ENCODE results near the gene TCEA3. TPM values are rescaled to one million over a fixed set of nuclear protein-coding genes. Genes with fewer than 3 reads are reported as not detected.
A peak's percentile ranks its signal among the peaks of the same experiment; 100 is the strongest.
"Not testable (repeated sequence)": the region's sequence is repeated elsewhere in the genome, so short reads cannot be mapped to it uniquely, and the experiment has no call there.

TCEA3 gene
- total and polyA plus RNA-seq, 8 donors: 70.8 to 143 (median 116) TPM

DNA sequence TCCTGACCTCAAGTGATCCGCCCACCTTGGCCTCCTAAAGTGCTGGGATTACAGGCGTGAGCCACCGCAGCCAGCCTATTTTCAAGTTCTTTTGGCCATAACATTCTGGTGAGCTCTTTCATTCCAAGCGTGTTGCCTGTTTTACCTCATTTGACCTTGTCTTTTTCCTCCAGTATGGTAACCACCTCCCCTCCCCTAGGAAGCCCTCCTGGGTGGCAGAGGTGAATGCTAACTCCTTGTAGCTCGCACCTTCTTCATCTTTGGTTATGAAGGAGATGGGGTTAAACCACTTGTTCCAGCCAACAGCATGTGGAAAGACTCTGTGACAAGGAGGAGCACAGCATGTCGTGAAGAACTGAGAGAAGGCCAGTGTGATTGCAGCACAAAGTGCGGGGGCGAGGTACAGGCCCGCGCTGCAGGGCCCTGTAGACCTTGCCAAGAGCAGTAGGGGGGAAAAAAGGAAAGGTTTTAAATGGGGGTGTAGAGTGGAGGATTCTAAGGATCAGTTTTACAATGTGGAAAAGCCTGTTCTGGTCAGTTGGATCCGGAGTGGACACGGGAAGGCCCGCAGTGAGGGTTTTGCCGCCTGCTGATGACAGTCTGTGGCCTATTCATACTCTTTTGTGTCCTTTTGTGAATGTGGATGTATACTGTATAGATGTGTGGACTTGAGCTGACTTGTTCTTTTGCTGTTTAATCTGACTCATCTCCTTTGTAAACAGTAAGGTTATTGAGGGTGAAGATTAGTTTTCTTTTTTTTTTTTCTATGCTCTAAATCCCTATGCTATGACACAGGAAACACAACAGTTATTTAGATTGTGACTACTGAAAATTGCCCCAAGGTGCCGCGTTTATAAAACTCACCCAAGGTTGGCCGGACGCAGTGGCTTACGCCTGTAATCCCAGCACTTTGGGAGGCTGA, 47.4 kb downstream of the TCEA3 start:
- intact Hi-C loops (cut with DNase I): no loop called here
- FAIRE-seq: no peak
- WGBS, 2 donors: 85 to 89% methylated on average over 19 of the region's 19 CpGs
- Histone ChIP-seq H3K27ac (peak overlapping the region in 1 of 4 donors; percentile 48), H3K4me1 (no peaks in the 10 kb centered on the region), H3K9me3 (no peaks in the 10 kb centered on the region), H3K4me3 (no peak overlapping the region), H3K36me3 (peaks cover 0 to 13% (median 0%) of the 10 kb centered on the region in 3 donors), H3K27me3 (no peaks in the 10 kb centered on the region)
- ATAC-seq: peak; percentile 18 to 69 (median 54)
- TF ChIP-seq, protein P1, sequence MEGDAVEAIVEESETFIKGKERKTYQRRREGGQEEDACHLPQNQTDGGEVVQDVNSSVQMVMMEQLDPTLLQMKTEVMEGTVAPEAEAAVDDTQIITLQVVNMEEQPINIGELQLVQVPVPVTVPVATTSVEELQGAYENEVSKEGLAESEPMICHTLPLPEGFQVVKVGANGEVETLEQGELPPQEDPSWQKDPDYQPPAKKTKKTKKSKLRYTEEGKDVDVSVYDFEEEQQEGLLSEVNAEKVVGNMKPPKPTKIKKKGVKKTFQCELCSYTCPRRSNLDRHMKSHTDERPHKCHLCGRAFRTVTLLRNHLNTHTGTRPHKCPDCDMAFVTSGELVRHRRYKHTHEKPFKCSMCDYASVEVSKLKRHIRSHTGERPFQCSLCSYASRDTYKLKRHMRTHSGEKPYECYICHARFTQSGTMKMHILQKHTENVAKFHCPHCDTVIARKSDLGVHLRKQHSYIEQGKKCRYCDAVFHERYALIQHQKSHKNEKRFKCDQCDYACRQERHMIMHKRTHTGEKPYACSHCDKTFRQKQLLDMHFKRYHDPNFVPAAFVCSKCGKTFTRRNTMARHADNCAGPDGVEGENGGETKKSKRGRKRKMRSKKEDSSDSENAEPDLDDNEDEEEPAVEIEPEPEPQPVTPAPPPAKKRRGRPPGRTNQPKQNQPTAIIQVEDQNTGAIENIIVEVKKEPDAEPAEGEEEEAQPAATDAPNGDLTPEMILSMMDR (IDR thresholded peaks at IDR 0.05): no peak
- DNase-seq: peak in 1 of 6 donors; percentile 43

DNA sequence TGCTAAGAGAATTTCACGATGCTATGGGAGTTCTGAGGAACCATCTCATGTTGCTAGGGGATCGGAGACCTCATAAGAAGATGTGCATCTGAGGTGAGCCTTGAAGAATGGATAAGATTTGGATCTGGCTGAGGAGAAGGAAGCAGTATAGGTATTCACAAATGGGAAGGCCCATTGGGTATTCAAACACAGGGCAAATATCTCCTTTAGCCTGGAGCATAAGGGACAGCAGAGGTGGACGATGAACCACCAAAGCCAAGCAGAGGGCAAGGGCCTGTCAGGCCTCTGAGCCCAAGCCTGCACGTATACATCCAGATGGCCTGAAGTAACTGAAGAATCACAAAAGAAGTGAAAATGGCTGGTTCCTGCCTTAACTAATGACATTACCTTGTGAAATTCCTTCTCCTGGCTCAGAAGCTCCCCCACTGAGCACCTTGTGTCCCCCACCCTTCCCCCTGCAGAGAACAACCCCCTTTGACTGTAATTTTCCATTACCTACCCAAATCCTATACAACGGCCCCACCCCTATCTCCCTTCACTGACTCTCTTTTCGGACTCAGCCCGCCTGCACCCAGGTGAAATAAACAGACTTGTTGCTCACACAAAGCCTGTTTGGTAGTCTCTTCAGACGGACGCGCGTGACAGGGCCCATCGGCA, 50.3 kb downstream of the TCEA3 start:
- ATAC-seq; FAIRE-seq; H3K9me3 ChIP-seq; H3K27me3 ChIP-seq; H3K4me3 ChIP-seq; H3K27ac ChIP-seq; H3K36me3 ChIP-seq; intact Hi-C loops (cut with DNase I): not testable (repeated sequence)
- peak in 1 of 6 donors; percentile 23 for DNase-seq
- 66 to 77% methylated on average over 12 of the region's 12 CpGs for WGBS, 2 donors
- H3K4me1 ChIP-seq: peaks cover 0 to 18% (median 18%) of the 10 kb centered on the region in 3 donors

DNA sequence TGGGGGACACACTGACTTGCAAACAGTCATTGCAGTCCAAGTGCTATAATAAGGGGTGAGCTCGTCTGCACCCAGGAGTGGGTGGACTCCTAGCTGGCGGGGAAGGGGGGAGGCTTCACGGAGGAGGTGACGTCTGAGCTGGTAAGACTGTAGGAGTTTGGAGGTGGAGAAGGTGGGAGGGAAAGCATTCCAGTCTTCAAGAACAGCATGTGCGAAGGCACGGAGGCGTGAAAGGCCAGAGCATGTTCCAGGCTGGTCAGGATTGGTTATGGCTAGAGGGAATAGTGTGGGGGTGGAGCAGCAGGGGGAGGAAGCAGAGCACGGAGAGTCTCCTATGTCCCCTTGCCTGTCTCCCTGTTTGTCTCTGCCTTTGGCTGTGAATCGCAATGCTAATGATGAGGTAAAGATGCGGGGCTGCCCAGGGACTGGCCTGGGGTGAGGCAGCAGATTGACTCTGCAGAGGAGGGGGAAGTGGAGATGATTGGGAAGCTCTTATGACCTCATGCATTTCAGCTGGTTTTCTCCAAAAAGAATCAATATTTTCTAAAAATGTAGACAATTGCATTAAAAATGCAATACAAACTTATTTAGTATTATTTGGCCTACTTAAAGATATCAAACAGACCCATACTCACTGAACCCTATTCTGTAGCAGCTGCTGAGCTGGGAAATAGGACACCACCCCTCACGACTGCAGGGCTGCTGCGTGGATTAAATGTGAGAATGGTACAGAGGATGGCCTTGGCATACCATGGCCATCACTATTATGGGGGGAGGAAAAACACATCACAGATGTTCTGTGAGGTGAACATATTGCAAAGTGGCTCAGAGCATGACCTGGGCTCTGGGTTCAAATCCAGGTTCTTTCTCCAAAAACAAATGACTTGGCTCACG, 52.3 kb downstream of the TCEA3 start:
- 80 to 81% methylated on average over 13 of the region's 13 CpGs for WGBS, 2 donors
- Histone ChIP-seq H3K9me3 (no peaks in the 10 kb centered on the region), H3K4me3 (no peak overlapping the region), H3K4me1 (peaks cover 0 to 18% (median 18%) of the 10 kb centered on the region in 3 donors), H3K36me3 (no peaks in the 10 kb centered on the region), H3K27me3 (no peaks in the 10 kb centered on the region), H3K27ac (peak overlapping the region in 1 of 4 donors; percentile 23)
- DNase-seq (peak in 1 of 6 donors; percentile 41), FAIRE-seq (no peak), ATAC-seq (no peak)
- intact Hi-C loops (cut with DNase I): no loop called here
- TF ChIP-seq, protein P1 (IDR thresholded peaks at IDR 0.05): no peak

DNA sequence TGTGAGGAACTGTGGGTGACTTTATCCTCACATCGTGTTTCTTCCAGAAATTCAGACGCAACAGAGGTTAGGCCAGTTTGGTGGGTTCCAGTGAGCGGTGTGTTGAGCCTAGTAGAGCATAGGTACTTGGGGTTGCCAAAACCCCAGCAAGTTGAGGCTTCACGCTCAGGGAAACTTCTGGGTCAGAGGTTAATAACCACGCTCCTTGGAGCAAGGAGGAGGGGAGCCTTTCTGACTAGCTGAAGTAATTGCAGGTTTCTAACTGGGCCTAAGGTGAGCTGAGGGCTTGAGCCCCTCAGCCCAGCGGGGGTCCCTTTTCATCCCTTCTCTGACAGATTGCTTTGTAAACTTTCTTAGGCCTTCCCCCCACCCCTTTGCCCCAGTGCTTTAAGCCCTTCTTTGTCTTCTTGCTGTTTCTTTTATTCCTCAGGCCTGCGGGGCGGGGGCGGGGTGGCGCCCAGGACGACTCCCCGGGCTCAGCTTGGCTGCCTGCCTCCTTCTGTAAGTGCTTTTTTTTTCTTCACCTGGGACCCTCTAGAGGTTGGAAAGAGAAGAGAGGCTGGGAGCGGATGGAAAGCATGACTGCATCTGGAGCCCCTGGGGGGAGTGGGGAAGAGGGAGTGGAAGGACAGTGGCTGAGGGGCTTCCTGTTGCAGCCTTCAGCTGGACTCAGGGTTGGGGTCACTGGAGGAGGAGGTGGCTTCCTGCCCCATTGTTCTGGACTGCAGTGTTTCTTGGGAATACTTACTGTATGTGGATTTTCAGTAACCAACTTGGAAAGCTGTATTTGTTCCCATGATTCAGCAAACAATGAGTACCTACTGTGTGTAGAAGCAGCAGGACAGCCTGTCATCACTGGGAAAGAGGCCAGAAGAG, 53.6 kb downstream of the TCEA3 start:
- H3K36me3 ChIP-seq: no peaks in the 10 kb centered on the region
- intact Hi-C loops (cut with DNase I): no loop called here
- H3K27me3 ChIP-seq: no peaks in the 10 kb centered on the region
- no peaks in the 10 kb centered on the region for H3K9me3 ChIP-seq
- peak overlapping the region; percentile 9 to 97 (median 55) for H3K27ac ChIP-seq
- TF ChIP-seq, protein P1 (IDR thresholded peaks at IDR 0.05): no peak
- 28 to 30% methylated on average over 13 of the region's 13 CpGs for WGBS, 2 donors
- peak overlapping the region in 1 of 4 donors; percentile 87 for H3K4me3 ChIP-seq
- no peak for FAIRE-seq
- DNase-seq: peak in 1 of 6 donors; percentile 21
- ATAC-seq: no peak
- peaks cover 4 to 28% (median 26%) of the 10 kb centered on the region in 3 donors for H3K4me1 ChIP-seq

All from pancreas (tissue), 10 donors.